Activated CD8-positive, alpha-beta memory T cell treated with anti-CD3 and anti-CD28 coated beads for 1 hour (primary cell): Measurements from ENCODE around the gene GRHL1.
"Not testable (repeated sequence)": the region's sequence is repeated elsewhere in the genome, so short reads cannot be mapped to it uniquely, and the experiment has no call there.

Source experiments
- DNase-seq, 2 donors: peaks; one replicate each; pipeline ENCODE4 v3.0.0-alpha.2; 2020; ENCODE audit warnings: low read depth in 1 of 2; ENCODE audit errors: extremely low read depth in 1 of 2

The GRHL1 gene

DNA sequence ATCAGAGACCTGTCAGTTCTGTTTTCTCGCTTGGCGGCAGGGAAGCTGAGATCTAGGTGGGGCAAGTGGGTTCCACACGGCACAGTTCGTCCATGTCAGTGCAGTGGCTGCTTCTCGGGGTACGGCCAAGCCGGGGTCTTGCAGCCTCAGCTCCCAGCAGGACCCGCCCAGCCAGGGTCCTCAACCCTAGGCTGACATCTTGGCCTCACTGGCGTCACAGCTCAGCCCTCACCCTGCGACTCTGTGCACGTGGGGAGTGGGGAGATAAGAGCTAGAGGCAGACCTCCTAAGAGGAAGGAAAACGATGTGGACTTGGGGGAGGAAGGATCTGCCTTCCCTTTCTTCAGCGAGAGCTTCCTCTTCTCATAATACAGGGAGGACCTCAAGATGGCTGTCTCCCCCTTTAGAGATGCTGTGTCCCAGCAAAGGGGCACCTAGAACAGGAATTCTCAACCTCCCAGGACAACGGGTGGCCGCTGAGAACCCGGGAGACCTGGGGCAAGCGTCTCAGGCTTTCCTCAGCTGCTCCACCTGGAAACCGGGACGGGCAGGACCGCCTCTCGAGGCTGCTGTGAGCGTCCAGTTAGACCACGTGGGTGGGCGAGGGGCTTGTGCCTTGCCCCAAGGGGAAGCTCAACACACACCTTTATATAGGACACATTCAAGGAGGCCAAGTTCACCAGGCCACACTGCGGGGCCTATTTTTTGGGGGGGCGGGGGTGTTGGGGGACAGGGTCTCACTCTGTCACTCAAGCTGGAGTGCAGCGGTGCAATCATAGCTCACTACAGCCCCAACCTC is 68.3 kb downstream of the GRHL1 start:
- no peak for DNase-seq

DNA sequence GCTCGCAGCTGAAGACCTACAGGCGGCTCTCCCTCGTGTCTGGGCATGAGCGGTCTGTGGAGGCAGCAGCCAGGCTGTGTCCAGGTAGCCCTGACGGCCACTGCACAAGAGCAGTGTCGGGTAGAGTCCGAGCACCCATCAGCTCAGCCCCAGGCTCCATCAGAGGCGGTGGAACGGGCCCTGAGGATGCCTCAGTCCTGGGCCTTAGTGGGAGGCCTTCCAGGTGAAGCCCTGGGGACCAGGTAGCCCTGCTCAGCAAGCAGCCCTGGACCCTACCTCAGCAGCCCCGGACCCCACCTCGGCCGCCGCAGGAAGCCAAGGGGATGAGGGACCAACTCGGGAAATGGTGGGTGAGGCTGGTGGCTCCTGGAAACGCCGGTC is 70.5 kb downstream of the GRHL1 start:
- DNase-seq = no peak

DNA sequence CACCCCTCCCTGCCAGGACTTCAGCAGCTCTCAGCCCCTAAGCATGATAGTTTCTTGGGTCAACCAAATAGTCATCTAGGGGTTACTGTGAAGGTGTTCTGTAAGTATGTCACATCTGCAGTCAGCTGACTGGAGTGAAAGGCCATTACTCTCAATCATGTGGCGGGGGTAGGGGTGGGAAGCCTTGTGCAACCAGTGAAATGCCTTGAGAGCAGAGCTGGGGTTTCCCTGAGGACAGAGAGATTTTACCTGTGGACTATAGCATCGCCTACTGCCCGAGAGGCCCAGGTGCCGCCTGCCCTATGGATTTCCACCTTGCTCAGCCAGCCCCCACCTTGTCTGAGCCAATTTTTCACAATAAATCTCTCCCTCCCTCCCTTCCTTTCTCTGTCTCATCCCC is 71.0 kb downstream of the GRHL1 start:
- DNase-seq = no peak

DNA sequence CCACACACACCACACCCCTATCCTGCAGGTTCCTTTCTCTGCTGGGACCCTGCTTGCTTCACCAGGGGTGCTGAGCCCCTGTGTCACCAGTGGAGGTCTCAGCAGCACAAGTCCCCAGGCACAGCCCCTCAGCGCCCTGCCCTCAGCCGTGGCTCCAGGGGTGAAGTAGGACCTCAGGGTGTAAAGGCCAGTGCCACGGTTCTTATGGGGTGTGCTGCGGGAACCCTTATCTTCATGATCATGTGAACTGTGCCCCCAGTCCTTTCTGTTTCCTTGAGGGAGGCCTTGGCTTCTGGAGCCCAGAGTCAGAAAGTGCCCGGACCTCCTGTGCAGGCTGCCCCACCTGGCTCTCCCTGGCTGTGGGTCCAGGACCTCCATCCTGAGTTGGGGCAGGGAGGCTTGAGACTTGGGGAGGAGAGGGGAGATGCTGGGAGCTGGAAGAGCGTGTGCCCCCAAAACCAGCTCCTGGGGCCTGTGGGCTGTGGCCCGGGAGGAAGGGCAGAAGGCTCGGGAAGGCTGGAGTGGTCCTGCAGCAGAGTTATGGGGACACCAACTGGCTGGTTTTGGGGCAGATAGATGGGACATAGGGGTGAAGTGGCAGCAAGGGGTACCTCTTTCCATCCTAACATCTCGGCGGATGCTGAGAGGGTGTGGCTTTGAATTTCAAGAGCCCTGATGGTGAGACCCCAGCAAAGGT is 71.6 kb downstream of the GRHL1 start:
- no peak for DNase-seq

DNA sequence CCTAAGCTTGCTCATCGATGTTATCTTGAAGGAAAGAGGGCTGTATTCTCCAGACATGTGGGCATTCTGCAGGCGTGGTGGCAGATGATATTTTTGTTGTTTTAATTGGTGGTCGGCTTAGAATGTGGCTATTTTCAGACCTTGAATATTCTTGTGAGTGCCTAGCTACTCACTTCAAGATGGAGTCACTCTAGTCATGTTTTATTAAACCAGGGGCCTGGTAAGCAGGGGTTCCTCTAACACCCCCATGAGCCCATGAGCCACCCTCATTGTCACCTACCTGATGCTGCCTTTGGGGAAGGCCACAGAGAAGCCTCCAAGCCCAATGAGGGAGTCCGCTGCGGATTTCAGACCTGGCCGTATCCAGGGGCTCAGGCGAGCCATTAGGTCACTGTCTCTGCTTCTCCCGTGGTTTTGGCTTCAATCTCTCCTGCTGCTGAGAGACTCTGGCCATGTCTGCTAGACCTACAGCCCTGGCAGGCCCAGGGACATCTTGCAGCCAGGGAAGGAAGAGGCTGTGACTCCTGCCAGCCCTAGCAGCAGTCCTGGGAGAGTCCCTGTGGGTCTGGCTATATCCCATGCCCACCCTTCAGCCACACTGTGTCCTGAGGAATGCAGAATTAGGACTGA is 75.6 kb downstream of the GRHL1 start:
- DNase-seq = no peak

DNA sequence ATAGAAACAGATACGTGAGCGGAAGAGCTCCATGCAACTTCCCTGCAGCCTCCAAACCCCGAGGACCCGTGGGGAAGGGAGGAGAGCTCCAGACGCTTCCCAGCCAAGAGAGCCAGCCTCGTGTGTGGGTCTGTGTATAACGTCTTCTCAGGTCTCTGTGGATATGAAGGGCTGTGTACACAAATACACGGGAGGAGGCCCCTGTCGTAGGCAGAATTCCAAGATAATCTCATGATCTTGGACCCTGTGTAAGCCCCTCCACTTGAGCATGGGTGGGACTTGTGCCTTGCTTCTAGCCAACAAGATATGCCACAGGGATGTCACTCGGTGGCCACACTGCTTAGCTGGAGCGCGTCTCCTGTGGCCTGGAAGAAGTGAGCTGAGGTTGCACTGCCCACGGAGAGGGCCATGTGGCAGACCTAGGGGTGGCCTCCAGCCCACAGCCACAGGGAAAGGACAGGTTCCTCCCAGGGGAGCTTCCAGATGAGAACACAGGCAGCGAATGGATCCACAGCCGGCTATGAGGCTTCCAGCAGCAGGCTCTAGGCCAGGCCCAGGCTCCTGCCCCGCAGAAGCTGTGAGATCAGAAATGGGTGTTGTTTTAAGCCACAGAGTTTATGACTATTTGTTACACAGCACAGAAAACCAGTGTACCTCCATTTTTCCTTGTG is 76.3 kb downstream of the GRHL1 start:
- no peak for DNase-seq

DNA sequence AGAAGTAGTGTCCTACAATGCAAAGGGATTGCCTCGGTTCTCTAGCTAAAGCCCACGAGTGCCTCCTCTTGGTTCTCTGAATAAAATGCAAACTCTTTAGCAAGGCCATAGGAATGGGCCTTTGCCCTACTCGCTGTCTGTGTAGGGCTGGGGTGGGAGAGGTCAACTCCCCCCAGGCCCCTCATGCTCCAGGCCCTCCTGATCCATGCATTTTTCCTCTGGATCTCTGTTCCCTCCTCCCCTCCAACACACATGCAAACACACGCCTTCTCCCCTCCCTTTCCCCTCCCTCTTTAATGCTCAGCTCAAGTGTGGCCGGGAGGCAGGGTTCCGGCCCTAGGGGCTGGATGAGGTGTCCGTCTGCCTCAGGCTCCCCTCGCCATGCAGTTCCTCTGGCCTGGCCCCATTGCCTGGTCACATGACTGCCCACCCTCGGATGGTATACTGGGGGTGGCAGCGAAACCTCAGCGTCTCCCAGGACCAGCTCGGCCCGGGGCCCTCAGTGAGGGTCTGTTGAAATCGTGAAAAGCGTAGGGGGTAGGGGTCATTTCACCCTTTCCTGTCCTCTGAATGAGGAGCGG is 77.0 kb downstream of the GRHL1 start:
- no peak for DNase-seq

DNA sequence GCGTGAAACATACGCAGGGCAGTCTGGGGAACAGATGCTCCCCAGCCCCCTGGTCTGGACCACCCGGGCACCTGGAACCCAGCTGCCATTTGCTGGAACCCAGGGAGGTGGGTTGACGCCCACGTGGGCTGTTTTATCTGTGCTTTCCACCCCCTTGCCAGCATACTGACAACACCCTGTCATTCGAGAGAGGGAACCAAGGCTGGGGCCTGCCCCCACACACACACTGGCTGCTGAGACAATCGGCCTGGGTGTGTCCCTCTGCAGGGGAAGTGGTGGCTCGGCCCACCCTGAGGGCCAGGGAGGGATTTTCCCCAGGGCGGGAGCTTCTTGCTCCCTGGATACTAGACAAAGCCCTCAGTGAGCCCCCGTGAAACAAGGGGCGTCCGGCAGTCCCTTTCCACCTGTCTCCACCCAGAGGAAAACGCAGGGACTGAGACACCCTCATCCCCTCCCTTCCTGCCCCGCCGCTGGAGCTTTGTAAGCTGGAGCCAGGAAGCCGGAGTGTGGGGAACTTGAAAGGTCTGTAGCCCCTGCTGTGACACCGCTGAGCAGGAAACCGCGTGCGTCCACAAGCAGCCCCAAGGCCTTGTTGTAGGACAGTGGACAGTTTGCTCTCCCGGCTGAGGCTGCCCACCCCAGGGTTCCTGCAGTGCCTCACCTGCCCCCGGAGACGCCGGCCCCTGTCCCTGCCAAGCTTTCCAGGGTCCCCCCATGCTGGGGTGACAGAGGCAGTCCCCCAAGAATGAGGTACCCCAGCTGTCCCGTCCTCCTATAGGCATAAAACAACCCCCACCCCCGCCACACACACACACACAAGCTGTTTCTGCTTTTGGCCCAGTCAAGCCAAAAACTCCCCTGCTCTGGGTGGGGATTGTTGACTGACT is 77.7 kb downstream of the GRHL1 start:
- no peak for DNase-seq

DNA sequence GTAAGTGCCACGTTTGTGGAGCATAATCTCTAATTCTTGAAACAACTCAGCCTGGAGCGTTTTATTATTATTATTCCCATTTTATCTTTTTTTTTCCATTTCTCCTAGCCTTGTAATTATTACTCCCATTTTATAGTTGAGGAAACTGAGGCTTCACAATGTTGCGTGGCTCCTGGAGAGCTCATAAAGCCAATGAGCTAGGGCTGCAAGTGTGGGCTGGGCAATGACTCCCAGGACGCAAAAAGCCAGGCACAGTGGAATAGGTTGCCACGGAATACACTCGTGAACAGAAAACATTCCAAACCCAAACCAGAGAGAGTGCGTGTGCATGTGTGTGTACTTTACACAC is 78.4 kb downstream of the GRHL1 start:
- no peak for DNase-seq

DNA sequence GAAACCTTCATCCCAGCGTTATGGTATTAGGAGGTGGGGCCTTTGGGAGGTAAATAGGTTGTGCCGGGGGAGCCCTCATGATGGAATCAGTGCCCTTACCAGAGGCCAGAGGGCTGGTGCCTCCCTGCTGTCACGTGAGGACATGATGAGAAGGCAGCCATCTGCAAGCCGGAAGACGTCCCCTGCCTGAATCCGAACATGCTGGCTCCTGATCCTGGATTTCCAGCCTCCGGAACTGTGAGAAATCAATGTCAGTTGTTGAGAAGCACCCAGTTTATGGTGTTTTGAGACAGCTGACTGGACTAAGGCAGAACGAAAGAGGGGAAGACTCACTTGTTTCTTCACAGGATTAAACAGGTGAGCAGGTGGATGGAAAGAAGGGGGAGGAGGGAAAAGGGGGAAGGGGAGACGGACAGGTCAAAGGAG is 78.8 kb downstream of the GRHL1 start:
- DNase-seq = no peak

DNA sequence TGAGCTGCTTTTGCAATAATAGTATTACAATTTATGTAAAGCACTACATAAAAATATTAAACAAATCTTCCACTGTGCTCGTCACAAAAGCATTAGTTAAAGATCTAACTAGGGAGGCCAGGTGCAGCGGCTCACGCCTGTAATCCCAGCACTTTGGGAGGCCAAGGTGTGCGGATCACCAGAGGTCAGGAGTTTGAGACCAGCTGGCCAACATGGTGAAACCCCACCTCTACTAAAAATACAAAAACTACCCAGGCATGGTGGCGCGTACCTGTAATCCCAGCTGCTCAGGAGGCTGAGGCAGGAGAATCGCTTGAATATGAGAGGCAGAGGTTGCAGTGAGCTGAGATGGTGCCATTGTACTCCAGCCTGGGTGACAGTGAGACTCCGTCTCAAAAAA is 79.3 kb downstream of the GRHL1 start:
- DNase-seq = not testable (repeated sequence)

DNA sequence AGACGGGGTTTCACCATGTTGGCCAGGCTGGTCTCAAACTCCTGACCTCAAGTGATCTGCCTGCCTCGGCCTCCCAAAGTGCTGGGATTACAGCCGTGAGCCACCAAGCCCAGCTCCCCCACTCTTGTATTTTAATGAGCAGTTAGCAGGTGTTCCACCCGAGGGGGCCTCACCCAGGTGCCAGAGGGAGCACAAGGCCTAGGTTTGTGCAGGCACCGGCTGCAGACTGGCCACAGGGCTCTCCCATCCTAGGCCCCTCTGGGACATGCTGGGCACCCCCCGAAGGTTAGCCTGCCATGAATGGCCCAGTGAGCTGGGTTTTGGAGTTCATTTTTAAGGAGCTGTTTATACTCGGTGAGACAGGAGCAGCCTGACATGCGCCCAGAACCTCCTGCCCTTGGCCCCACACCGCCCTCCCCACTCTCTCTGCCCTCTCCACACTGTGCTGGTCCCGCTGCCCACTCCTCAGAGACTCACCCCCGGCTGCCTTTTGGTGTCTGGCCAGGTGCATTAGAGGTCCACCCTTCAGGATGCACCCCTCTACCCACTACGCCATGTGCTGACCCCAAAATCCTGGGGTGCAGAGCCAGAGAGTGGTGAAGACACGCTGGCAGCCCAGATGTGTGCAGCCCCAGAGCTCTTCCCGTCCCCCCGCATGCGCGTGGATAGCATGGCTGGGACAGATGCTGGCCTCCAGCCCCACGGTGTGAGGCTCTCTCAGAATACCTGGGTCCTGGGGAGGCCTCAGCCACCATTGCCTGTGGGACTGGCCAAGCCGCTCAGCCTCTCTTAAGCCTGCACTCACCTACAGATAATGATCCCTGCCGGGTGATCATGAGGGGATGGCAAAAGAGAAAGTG is 80.6 kb downstream of the GRHL1 start:
- DNase-seq = no peak

DNA sequence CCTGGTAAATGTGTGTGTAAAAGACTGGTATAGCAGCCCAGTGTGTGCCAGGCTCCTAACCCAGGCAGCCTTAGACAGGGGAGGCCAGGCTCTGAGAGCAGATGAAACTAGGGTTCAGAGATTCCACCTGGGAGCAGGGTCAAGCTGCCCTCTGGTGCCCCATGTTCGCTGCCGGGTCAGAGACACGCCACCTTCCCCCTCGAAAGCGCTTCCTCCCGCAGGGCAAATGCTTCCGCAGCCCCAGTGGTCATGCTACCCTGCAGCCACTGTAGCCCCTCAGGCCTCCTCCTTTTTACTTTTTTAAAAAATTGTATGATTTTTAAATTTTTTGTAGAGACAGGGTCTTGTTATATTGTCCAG is 81.2 kb downstream of the GRHL1 start:
- DNase-seq = no peak

DNA sequence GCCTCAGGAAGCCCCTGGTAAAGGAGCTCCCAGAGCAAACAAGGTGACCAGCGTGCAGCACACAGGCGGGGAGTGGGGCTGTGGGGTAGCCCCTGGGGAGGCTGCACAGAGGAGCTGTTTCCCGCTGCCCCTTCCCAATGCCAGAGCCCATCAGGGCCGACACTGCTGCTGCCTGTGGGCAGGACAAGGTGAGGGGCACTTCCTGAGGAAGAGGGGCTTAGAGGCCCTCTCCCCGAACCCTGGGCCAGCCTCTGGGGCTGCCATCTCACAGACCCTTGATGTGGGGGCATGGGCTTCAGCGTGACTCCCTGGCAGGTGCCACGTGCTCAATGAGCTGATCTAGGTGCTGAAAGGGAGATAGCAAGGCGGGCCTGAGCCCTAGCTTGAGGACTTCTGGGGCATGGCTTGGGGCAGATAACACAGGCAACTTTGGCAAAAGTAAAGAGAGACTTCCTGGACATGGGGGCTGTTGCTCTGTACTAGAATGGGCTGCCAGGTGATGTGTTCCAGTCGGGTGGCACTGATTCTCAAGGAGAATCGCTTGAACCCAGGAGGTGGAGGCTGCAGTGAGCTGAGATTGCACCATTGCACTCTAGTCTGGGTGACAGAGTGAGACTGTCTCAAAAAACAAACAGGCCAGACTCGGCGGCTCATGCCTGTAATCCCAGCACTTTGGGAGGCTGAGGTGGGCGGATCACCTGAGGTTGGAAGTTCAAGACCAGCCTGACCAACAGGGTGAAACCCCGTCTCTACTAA is 81.9 kb downstream of the GRHL1 start:
- DNase-seq = no peak

DNA sequence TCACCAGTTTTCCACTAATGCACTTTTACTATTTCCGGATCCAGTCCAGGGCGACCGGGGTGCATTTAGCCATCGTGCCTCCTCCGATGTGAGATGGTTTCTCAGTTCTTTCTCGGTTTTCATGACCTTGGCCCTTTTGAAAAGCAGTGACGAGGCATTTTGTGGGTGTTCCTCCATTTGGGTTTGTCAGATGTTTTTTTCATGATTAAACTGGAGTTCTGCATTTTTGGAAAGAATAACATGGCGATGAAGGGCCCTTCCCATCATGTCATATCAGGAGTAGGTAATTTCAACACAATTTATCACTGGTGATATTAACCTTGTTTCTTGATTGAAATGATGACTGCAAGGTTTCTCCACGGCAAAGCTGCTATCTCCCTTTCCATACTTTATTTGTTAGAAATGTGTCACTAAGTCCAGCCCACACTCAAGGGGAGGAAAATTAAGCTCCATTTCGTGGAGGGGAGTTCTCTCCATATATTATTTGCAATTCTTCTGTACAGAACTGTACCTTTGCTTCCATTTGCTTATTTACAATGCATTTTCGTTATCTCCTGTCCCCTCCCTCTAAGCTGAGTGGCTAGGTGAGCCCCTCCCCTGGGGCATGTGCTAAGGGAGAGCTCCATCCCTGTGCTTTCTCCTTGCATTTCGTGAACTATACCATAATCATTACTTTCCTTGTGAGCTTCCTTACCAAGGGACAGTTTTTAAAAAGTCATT is 83.0 kb downstream of the GRHL1 start:
- no peak for DNase-seq

DNA sequence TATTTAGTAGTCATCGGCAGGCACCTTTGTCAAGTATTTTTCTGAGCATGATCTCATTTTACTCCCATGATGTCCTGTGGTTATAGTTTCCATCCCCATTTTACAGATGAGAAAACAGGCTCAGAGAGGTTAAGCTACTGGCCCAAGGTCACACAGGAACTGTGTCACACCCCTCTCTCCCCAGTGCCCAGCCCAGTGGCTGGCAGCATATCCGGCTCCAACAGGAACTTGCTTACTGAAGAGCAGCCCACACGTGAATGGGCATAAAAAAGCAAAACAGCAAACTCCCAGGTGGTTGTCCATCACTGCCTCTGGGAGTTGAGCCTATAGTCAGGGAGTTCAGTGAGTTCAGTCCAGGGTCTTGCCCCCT is 83.5 kb downstream of the GRHL1 start:
- DNase-seq = no peak

DNA sequence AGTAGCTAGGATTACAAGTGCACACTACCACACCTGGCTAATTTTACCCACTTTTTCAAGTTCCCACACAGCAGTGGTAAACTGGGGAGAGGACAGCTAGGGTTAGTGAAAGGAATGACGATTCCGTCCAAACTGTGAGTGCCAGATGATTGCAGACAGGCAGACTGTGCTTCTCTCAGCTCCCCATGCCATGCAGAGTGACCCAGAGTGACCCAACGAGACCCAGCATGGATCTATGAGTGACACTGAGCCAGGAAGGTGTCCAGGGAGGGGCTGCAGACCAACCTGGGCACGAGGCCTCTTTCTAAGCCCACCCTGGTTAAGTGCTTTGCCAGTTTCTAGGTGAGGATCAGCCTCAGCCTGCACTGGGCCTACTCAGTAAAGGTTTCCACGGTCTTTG is 84.1 kb downstream of the GRHL1 start:
- no peak for DNase-seq
